K562 (cell line): ENCODE measurements around the gene DPY19L1. TPM values are rescaled to one million over a fixed set of nuclear protein-coding genes. Genes with fewer than 3 reads are reported as not detected.

ENCODE experiments used
- ASH1L ChIP-seq: fragments of 450-650 bp; IDR thresholded peaks from 2 replicates; pipeline ENCODE4 v1.6.1; 2018; ENCODE audit warnings: borderline replicate concordance, mild to moderate bottlenecking, low read depth; ENCODE audit not compliant: partially characterized antibody
- CBFA2T2 ChIP-seq: fragments of 450-650 bp; conservative IDR thresholded peaks from 2 replicates; pipeline ENCODE4 v1.6.1; 2017; ENCODE audit warnings: mild to moderate bottlenecking
- CBFB ChIP-seq: sonication (generic); formaldehyde crosslinking; IDR thresholded peaks from 2 replicates; pipeline ENCODE4 v1.4.0; 2020; ENCODE audit warnings: mild to moderate bottlenecking, missing genetic modification reagents
- CBX5 ChIP-seq: IDR thresholded peaks from 2 replicates; pipeline ENCODE4 v1.6.1; 2014; ENCODE audit warnings: low read depth, borderline replicate concordance
- CHD1 ChIP-seq: fragments of 200-600 bp; sonication (generic); IDR thresholded peaks from one replicate; pipeline ENCODE4 v1.6.1; 2012; ENCODE audit warnings: mild to moderate bottlenecking, moderate library complexity, low read length, inconsistent platforms
- ETV1 ChIP-seq: fragments of 450-650 bp; conservative IDR thresholded peaks from 2 replicates; pipeline ENCODE4 v1.6.1; 2016; ENCODE audit warnings: missing genetic modification characterization, control low read depth, low read depth, missing compliant biosample characterization
- ETV6 ChIP-seq, 3 experiments: fragments of 150-350 bp in 1 of 3; sonication (generic) in 1 of 3; formaldehyde crosslinking in 1 of 3; IDR thresholded peaks; 2 replicates each; pipeline versions ENCODE4 v1.6.1 to v1.8.0; 2014 to 2022; ENCODE audit warnings: borderline replicate concordance in 2 of 3, low read depth in 2 of 3, antibody characterized with exemption in 1 of 3, low read length in 1 of 3, mild to moderate bottlenecking in 1 of 3, missing genetic modification reagents in 1 of 3
- EZH2 ChIP-seq: IDR thresholded peaks from 2 replicates; pipeline ENCODE4 v1.6.1; 2012; ENCODE audit warnings: low read depth, mild to moderate bottlenecking, inconsistent platforms, low read length, borderline replicate concordance
- KDM2B ChIP-seq: fragments of 250-450 bp; sonication (Bioruptor Pico); IDR thresholded peaks from 2 replicates; pipeline ENCODE4 v1.8.0; 2021; ENCODE audit warnings: mild to moderate bottlenecking, moderate library complexity
- LARP7 ChIP-seq: fragments of 450-650 bp; IDR thresholded peaks from 2 replicates; pipeline ENCODE4 v1.6.1; 2016
- MEF2A ChIP-seq: IDR thresholded peaks from 2 replicates; pipeline ENCODE4 v1.6.1; 2011; ENCODE audit warnings: low read depth, mild to moderate bottlenecking, low read length, moderate library complexity; ENCODE audit not compliant: control insufficient read depth
- NR3C1 ChIP-seq: sonication (generic); formaldehyde crosslinking; IDR thresholded peaks from 2 replicates; pipeline ENCODE4 v1.8.1; 2022; ENCODE audit warnings: missing genetic modification reagents
- PHB2 ChIP-seq: fragments of 450-650 bp; IDR thresholded peaks from 2 replicates; pipeline ENCODE4 v1.6.1; 2017; ENCODE audit warnings: low read depth
- RBM39 ChIP-seq: fragments of 200-400 bp; formaldehyde crosslinking; optimal IDR thresholded peaks from 2 replicates; pipeline ENCODE3; 2018; ENCODE audit warnings: low read depth, low read length
- RCOR1 ChIP-seq, 2 experiments: IDR thresholded peaks; 2 replicates each; pipeline ENCODE4 v1.6.1; 2012; ENCODE audit warnings: low read depth in 2 of 2, low read length in 2 of 2, borderline replicate concordance in 1 of 2, improper control_type of control experiment in 1 of 2
- RHOXF2B ChIP-seq: fragments of 250-450 bp; sonication (Bioruptor Pico); conservative IDR thresholded peaks from 2 replicates; pipeline ENCODE4 v1.5.1; 2021
- SIN3A ChIP-seq, 2 experiments: fragments of 150-350 bp in 1 of 2; IDR thresholded peaks; 2 replicates each; pipeline ENCODE4 v1.6.1; 2011 to 2016; ENCODE audit warnings: borderline replicate concordance in 2 of 2, low read depth in 2 of 2, low read length in 2 of 2, mild to moderate bottlenecking in 2 of 2, moderate library complexity in 2 of 2; ENCODE audit not compliant: control insufficient read depth in 1 of 2
- YY1 ChIP-seq, 3 experiments: IDR thresholded peaks; 2 replicates each; pipeline ENCODE4 v1.6.1; 2011; ENCODE audit warnings: low read length in 2 of 3, mild to moderate bottlenecking in 2 of 3, moderate library complexity in 2 of 3, borderline replicate concordance in 1 of 3, control low read depth in 1 of 3, low read depth in 1 of 3; ENCODE audit not compliant: insufficient read depth in 3 of 3, insufficient replicate concordance in 2 of 3, control insufficient read depth in 1 of 3, insufficient read length in 1 of 3; ENCODE audit errors: extremely low read depth in 1 of 3
- ZEB2 ChIP-seq: fragments of 450-650 bp; IDR thresholded peaks from 2 replicates; pipeline ENCODE4 v1.6.1; 2016
- ZNF347 ChIP-seq: fragments of 450-650 bp; formaldehyde crosslinking; IDR thresholded peaks from 2 replicates; pipeline ENCODE4 v1.4.0; 2020; ENCODE audit warnings: low read depth, mild to moderate bottlenecking, moderate library complexity
- ZNF589 ChIP-seq: fragments of 200-800 bp; sonication (Bioruptor generic); IDR thresholded peaks from 2 replicates; pipeline ENCODE4 v1.6.1; 2016; ENCODE audit warnings: low read depth, missing genetic modification characterization, missing compliant biosample characterization
- ZNF785 ChIP-seq: fragments of 250-450 bp; sonication (Bioruptor Pico); IDR thresholded peaks from 2 replicates; pipeline ENCODE4 v1.4.0; 2020; ENCODE audit warnings: mild to moderate bottlenecking
- ZSCAN29 ChIP-seq: fragments of 450-650 bp; IDR thresholded peaks from 2 replicates; pipeline ENCODE4 v1.6.1; 2017
- polyA plus RNA-seq, 8 experiments: library from polyadenylated mRNA; depleted of rRNA in 4 of 8; stranded (reverse) in 5 of 8; unstranded in 3 of 8; fragments of >200 nt; fragmentation: Nextera tagmentation in 2 of 8; fragmentation: Illumina TruSeq in 1 of 8; extraction: Ambion mirVana in 2 of 8; extraction: Trizol in 1 of 8; gene quantifications; 2 replicates each; pipeline versions ENCODE4 v1.2.1 to v1.2.3, GENCODE V29; 2011 to 2014; ENCODE audit warnings: inconsistent platforms in 1 of 8, missing spikeins in 1 of 8
- total RNA-seq, 7 experiments: library from RNA; depleted of rRNA in 6 of 7; stranded (reverse); fragments of >200 nt in 6 of 7; fragmentation: Illumina TruSeq in 2 of 7; extraction: Trizol in 2 of 7; gene quantifications; 2 replicates each; pipeline versions ENCODE4 v1.2.1 to v1.2.3, GENCODE V29; 2011 to 2021; ENCODE audit warnings: low replicate concordance in 1 of 7
- TF ChIP-seq, protein P1 (sequence below), 2 experiments: fragments of 200-800 bp in 1 of 2; sonication (Bioruptor generic) in 1 of 2; sonication (generic) in 1 of 2; formaldehyde crosslinking in 1 of 2; IDR thresholded peaks in 1 of 2; conservative IDR thresholded peaks in 1 of 2; 2 replicates each; pipeline versions ENCODE4 v1.5.0 to v1.6.1; 2016 to 2020; ENCODE audit warnings: missing compliant biosample characterization in 1 of 2, missing genetic modification characterization in 1 of 2, missing genetic modification reagents in 1 of 2
- TF ChIP-seq, protein P2 (sequence below): sonication (generic); formaldehyde crosslinking; IDR thresholded peaks from 2 replicates; pipeline ENCODE4 v1.8.1; 2023; ENCODE audit warnings: mild to moderate bottlenecking, missing genetic modification reagents, moderate library complexity

DPY19L1 gene
- total and polyA plus RNA-seq, 9 of the 15 experiments (the other 6 are each of a cell fraction or from before 2014, with no cell fraction given): 4.0 to 34.3 (median 22.1) TPM

DNA sequence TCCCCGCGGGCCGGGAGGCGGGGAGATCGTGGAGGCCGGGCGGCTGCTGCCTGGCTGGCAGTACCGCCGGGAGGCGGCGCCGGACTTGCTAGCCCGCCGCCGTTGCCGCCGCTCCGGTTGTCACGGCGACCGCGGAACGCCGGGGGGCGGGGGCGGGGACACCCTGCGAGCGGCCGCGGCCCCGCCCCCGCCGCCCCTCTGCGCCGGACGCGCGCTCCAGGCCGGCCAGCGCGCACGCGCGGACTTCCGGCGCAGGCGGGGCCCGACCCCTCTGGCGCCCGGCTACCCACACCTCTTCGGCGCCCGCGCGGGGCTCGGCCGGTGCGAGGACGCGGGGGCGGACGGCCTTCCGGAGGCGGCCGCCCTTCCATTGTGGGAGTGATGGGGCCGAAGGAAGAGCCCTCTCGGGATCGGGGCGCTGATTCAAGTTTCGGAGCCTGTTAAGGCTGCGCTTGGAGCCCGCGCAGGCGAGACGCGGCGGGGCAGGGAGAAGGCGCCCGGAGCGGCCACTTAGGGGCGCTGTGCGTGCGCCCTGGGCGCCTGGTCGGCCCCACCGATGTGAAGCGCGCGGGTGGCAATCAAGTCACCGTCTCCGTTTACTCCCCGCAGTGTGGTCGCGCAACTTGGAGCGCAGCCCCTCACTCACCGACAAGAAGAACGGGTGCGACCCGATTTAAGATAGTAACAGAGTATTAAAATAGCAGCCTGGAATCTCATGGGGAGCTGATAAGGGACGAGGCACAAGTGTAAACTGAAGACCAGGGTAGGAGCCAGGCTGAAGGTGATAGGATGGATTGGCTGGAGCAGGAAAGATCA lies 449 bp upstream of the DPY19L1 start (continued):
- TF ChIP-seq, protein P1, sequence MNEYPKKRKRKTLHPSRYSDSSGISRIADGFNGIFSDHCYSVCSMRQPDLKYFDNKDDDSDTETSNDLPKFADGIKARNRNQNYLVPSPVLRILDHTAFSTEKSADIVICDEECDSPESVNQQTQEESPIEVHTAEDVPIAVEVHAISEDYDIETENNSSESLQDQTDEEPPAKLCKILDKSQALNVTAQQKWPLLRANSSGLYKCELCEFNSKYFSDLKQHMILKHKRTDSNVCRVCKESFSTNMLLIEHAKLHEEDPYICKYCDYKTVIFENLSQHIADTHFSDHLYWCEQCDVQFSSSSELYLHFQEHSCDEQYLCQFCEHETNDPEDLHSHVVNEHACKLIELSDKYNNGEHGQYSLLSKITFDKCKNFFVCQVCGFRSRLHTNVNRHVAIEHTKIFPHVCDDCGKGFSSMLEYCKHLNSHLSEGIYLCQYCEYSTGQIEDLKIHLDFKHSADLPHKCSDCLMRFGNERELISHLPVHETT (CRISPR knock-in tag; conservative IDR thresholded peaks at IDR 0.05 in 1 of 2, IDR thresholded peaks at IDR 0.05 in 1 of 2): peak in 1 of 2 experiments; percentile 93; a peak in 2 of 4 replicates
- TF ChIP-seq CBFB (CRISPR knock-in tag): no peak
- TF ChIP-seq ZEB2: no peak
- no peak for TF ChIP-seq ZNF589
- TF ChIP-seq YY1 (IDR thresholded peaks at IDR 0.05; ENCODE audit: borderline replicate concordance in 1 of 3, control insufficient read depth in 1 of 3, extremely low read depth in 1 of 3, insufficient read depth in 3 of 3, insufficient read length in 1 of 3, insufficient replicate concordance in 2 of 3, low read depth in 1 of 3, low read length in 2 of 3): peak in 2 of 3 experiments; percentile 10 to 39
- TF ChIP-seq NR3C1 (CRISPR knock-in tag): no peak; the same call in 1 of the 2 replicates
- TF ChIP-seq PHB2: no peak
- TF ChIP-seq CHD1: no peak
- TF ChIP-seq RHOXF2B (CRISPR knock-in tag): no peak
- no peak for TF ChIP-seq ZSCAN29
- no peak for TF ChIP-seq MEF2A
- TF ChIP-seq SIN3A (IDR thresholded peaks at IDR 0.05; ENCODE audit: borderline replicate concordance in 2 of 2, control insufficient read depth in 1 of 2, low read depth in 2 of 2, low read length in 2 of 2): peak in 1 of 2 experiments; percentile 79; a peak in 1 of 4 replicates
- no peak for TF ChIP-seq RBM39
- no peak for TF ChIP-seq EZH2
- TF ChIP-seq RCOR1 (IDR thresholded peaks at IDR 0.05; ENCODE audit: borderline replicate concordance in 1 of 2, low read depth in 2 of 2, low read length in 2 of 2): 0 out of 4 replicates have a peak, but pooled peaks of 1 of the 2 experiments have one; percentile 41
- TF ChIP-seq CBX5: no peak
- peak; percentile 60; the same call in 1 of the 2 replicates for TF ChIP-seq ETV1 (tag)
- TF ChIP-seq, protein P2, sequence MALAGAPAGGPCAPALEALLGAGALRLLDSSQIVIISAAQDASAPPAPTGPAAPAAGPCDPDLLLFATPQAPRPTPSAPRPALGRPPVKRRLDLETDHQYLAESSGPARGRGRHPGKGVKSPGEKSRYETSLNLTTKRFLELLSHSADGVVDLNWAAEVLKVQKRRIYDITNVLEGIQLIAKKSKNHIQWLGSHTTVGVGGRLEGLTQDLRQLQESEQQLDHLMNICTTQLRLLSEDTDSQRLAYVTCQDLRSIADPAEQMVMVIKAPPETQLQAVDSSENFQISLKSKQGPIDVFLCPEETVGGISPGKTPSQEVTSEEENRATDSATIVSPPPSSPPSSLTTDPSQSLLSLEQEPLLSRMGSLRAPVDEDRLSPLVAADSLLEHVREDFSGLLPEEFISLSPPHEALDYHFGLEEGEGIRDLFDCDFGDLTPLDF (CRISPR knock-in tag): peak; percentile 36; the same call in 1 of the 2 replicates
- TF ChIP-seq ZNF347 (CRISPR knock-in tag): no peak
- no peak for TF ChIP-seq ASH1L
- no peak for TF ChIP-seq CBFA2T2
- peak; percentile 90 for TF ChIP-seq KDM2B
- no peak for TF ChIP-seq LARP7
- no peak for TF ChIP-seq ZNF785 (CRISPR knock-in tag)
- no peak for TF ChIP-seq ETV6 (IDR thresholded peaks at IDR 0.05; ENCODE audit: borderline replicate concordance in 1 of 2, low read depth in 2 of 2, low read length in 1 of 2)
- no peak for TF ChIP-seq ETV6 (CRISPR knock-in tag; IDR thresholded peaks at IDR 0.05; ENCODE audit: borderline replicate concordance)
